Uterus (tissue), 4 donors: ENCODE results near the gene FANCE. TPM values are rescaled to one million over a fixed set of nuclear protein-coding genes. Genes with fewer than 3 reads are reported as not detected.

Experiments used
- DNase-seq, 2 donors: peaks; one replicate each; pipeline ENCODE4 v3.0.0-alpha.2; 2019 to 2020
- H3K27ac ChIP-seq, 2 donors: fragments of 200-600 bp; sonication (generic); 1 replicate in 1 of 2; 2 replicates in 1 of 2; pipeline ENCODE4 v1.5.1; 2016 to 2018
- H3K27me3 ChIP-seq, 2 donors: fragments of 200-600 bp; sonication (generic); one replicate each; pipeline ENCODE4 v1.5.1; 2018 to 2019; ENCODE audit warnings: control low read depth in 1 of 2
- H3K36me3 ChIP-seq, 2 donors: fragments of 200-600 bp; sonication (generic); one replicate each; pipeline ENCODE4 v1.5.1; 2019; ENCODE audit warnings: control low read depth in 1 of 2
- H3K4me1 ChIP-seq, 2 donors: fragments of 200-600 bp; sonication (generic); one replicate each; pipeline ENCODE4 v1.5.1; 2018 to 2019; ENCODE audit warnings: control low read depth in 1 of 2
- H3K4me3 ChIP-seq, 2 donors: fragments of 200-600 bp; sonication (generic); 1 replicate in 1 of 2; 2 replicates in 1 of 2; pipeline ENCODE4 v1.5.1; 2018 to 2019; ENCODE audit warnings: mild to moderate bottlenecking in 1 of 2
- H3K9me3 ChIP-seq, 2 donors: fragments of 200-600 bp; sonication (generic); one replicate each; pipeline ENCODE4 v1.5.1; 2019; ENCODE audit warnings: control low read depth in 1 of 2
- POLR2A ChIP-seq, 2 donors: fragments of 450-650 bp; IDR thresholded peaks; one replicate each; pipeline ENCODE4 v1.6.1; 2016; ENCODE audit warnings: antibody characterized with exemption in 2 of 2, mild to moderate bottlenecking in 1 of 2, moderate library complexity in 1 of 2
- intact Hi-C: fragments of 100-400 bp; cut with DNase I; formaldehyde crosslinking; loops from one replicate; pipeline ENCODE4 v1.15.1; 2023; ENCODE audit warnings: low total_unique reads
- total RNA-seq, 4 donors: library from RNA; depleted of rRNA in 3 of 4; stranded (reverse); fragments of >200 nt in 3 of 4; gene quantifications; one replicate each; pipeline versions ENCODE4 v1.1.0 to v1.2.4, GENCODE V29; 2014 to 2023
- TF ChIP-seq, protein P1 (sequence below), 4 experiments: fragments of 200-600 bp in 2 of 4; fragments of 450-650 bp in 2 of 4; sonication (generic) in 2 of 4; IDR thresholded peaks; one replicate each; pipeline ENCODE4 v1.5.1; 2016 to 2019; ENCODE audit warnings: antibody characterized with exemption in 4 of 4, mild to moderate bottlenecking in 2 of 4, moderate library complexity in 1 of 4
- donor health status: DM: yes; HTN: yes; CAD: no.

FANCE gene
- total RNA-seq, 4 donors from 2014 or later: 9.6 to 19.1 (median 11.4) TPM

DNA sequence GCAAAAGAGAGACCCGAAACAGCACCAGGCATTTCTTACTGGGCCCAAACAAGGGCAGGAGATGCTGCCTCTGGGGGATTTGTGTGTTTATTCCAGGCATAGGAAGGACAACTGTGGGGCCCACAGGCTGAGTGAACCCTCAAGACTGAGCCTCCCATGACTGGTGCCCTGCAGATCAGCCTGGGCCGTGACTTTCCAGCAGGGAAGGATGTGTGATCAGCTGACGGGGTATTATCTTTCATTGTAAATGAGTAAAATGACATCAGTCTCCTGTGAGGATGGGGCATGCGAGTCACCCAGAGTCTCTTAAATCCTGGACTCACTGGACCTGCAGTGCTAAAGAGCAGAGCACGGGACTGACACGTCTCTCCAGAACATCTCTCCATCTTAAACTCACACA, 48.6 kb downstream of the FANCE start:
- intact Hi-C loops: no loop called here

DNA sequence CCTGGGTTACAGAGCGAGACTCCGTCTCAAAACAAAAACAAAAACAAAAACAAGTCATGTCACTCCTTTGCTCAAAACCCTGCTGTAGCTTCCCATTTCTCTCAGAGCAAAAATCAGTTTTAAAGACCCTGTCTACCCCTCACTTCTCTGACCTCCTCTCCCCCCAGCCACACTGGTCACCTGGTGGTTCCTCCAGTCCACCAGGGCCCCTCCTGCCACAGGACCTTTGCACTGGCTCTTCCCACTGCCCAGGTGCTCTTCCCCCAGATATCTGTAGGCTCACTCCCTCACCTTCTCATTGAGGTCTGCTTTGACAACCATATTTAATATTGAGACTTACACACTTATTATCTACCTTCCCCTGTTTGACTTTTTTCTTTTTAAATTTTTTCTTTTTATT, 49.6 kb downstream of the FANCE start:
- no peaks in the 10 kb centered on the region for H3K9me3 ChIP-seq
- peaks cover 0 to 6% of the 10 kb centered on the region in 2 donors for H3K4me1 ChIP-seq
- no peak for TF ChIP-seq POLR2A (IDR thresholded peaks at IDR 0.05)
- TF ChIP-seq, protein P1, sequence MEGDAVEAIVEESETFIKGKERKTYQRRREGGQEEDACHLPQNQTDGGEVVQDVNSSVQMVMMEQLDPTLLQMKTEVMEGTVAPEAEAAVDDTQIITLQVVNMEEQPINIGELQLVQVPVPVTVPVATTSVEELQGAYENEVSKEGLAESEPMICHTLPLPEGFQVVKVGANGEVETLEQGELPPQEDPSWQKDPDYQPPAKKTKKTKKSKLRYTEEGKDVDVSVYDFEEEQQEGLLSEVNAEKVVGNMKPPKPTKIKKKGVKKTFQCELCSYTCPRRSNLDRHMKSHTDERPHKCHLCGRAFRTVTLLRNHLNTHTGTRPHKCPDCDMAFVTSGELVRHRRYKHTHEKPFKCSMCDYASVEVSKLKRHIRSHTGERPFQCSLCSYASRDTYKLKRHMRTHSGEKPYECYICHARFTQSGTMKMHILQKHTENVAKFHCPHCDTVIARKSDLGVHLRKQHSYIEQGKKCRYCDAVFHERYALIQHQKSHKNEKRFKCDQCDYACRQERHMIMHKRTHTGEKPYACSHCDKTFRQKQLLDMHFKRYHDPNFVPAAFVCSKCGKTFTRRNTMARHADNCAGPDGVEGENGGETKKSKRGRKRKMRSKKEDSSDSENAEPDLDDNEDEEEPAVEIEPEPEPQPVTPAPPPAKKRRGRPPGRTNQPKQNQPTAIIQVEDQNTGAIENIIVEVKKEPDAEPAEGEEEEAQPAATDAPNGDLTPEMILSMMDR (IDR thresholded peaks at IDR 0.05): no peak
- no peak for DNase-seq
- no peaks in the 10 kb centered on the region for H3K27me3 ChIP-seq
- intact Hi-C loops: no loop called here
- no peaks in the 10 kb centered on the region for H3K36me3 ChIP-seq
- H3K27ac ChIP-seq: no peak overlapping the region
- H3K4me3 ChIP-seq: no peak overlapping the region

More for the DNA sequence above, 48.6 kb downstream of the FANCE start:
- Histone ChIP-seq H3K27me3 (no peaks in the 10 kb centered on the region), H3K4me1 (peaks cover 0 to 6% of the 10 kb centered on the region in 2 donors), H3K27ac (peak overlapping the region in 1 of 2 donors; percentile 43), H3K9me3 (no peaks in the 10 kb centered on the region), H3K36me3 (no peaks in the 10 kb centered on the region), H3K4me3 (no peak overlapping the region)
- TF ChIP-seq POLR2A (IDR thresholded peaks at IDR 0.05): no peak
- TF ChIP-seq, protein P1 (IDR thresholded peaks at IDR 0.05): no peak
- DNase-seq: no peak

DNA sequence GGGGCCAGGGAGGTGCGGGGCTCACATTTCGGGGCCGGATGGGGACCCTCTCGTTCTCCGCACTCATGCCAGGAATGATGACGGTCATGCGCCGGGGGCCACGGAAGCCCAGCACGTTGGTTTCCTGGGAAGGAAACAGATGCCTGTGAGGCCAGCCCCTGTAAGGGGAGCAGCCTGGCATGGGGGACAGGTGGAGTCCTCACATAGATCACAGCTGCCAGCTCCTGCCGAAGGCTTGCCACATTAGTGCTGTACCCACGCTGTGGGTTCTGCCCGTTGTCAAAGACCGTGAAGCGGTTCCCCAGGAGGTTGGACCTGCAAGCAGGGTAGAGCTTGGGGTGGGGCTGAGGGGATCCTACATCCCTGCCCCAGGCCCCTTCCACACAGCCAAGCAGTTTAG, 51.4 kb downstream of the FANCE start:
- Histone ChIP-seq H3K36me3 (no peaks in the 10 kb centered on the region), H3K27me3 (no peaks in the 10 kb centered on the region), H3K4me3 (no peak overlapping the region), H3K9me3 (no peaks in the 10 kb centered on the region), H3K4me1 (no peaks in the 10 kb centered on the region), H3K27ac (no peak overlapping the region)
- no peak for DNase-seq
- TF ChIP-seq, protein P1 (IDR thresholded peaks at IDR 0.05): no peak
- no peak for TF ChIP-seq POLR2A (IDR thresholded peaks at IDR 0.05)
- intact Hi-C loops: no loop called here

DNA sequence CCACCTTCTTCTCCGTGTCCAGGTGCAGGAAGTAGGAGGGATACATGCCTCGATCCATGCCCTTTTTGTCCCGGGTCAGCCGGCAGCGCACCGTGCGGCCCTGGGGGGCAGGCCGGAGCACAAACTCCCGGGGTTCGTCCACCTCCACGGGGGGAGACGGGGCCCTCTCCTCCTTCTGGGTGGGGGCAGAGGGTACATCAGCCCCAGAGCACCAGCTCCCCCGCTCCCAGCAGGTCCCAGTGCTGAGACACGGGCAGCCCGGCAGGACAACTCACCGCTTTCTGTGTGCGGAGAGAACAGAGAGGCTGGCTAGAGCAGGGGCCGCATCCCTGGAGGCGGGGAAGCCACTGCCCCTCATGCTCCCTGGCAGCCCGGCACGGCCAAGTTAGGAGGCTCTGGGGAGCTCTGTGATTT, 53.9 kb downstream of the FANCE start:
- no peak for DNase-seq
- TF ChIP-seq, protein P1 (IDR thresholded peaks at IDR 0.05): no peak
- no peak for TF ChIP-seq POLR2A (IDR thresholded peaks at IDR 0.05)
- Histone ChIP-seq H3K9me3 (no peaks in the 10 kb centered on the region), H3K4me3 (no peak overlapping the region), H3K4me1 (no peaks in the 10 kb centered on the region), H3K36me3 (no peaks in the 10 kb centered on the region), H3K27ac (peak overlapping the region in 1 of 2 donors; percentile 29), H3K27me3 (no peaks in the 10 kb centered on the region)
- intact Hi-C loops: no loop called here

DNA sequence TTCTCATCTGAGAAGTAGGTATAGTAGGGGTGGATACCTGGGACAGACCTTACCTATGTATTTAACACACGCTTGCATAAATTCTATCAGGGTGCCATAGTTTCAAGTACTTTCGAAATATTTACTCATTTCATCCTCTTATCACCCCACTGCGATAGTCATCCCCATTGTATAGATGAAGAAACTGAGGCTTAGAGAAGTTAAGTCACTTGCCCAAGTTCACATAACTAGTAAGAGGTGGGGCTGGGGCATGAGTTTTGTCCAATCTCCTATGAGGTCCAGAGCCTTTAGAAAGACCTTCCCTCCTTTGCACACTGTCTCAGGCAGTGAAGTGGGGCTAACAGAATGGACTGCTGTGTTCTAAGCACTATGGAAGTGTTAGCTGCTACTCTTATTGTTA, 54.4 kb downstream of the FANCE start:
- no peak for DNase-seq
- no peaks in the 10 kb centered on the region for H3K27me3 ChIP-seq
- no peaks in the 10 kb centered on the region for H3K36me3 ChIP-seq

More for the DNA sequence above, 54.4 kb downstream of the FANCE start:
- intact Hi-C loops: no loop called here
- H3K4me3 ChIP-seq: no peak overlapping the region
- peaks cover 0 to 1% of the 10 kb centered on the region in 2 donors for H3K4me1 ChIP-seq
- H3K27ac ChIP-seq: no peak overlapping the region
- no peaks in the 10 kb centered on the region for H3K9me3 ChIP-seq
- no peak for TF ChIP-seq POLR2A (IDR thresholded peaks at IDR 0.05)
- TF ChIP-seq, protein P1 (IDR thresholded peaks at IDR 0.05): no peak
